Peyer's patch (tissue), 4 donors: Measurements from ENCODE around the gene PSMD13. TPM values are rescaled to one million over a fixed set of nuclear protein-coding genes. Genes with fewer than 3 reads are reported as not detected.

Source experiments
- DNase-seq, 3 donors: peaks; one replicate each; pipeline ENCODE4 v3.0.0-alpha.2; 2017 to 2019
- H3K27ac ChIP-seq, 4 donors: fragments of 200-600 bp; sonication (generic); one replicate each; pipeline ENCODE4 v1.5.1; 2016 to 2019
- H3K27me3 ChIP-seq, 2 donors: fragments of 200-600 bp; sonication (generic); one replicate each; pipeline ENCODE4 v1.5.1; 2019
- H3K36me3 ChIP-seq, 3 donors: fragments of 200-600 bp; sonication (generic); one replicate each; pipeline ENCODE4 v1.5.1; 2016 to 2019
- H3K4me1 ChIP-seq, 4 donors: fragments of 200-600 bp; sonication (generic); one replicate each; pipeline ENCODE4 v1.5.1; 2016 to 2019
- H3K4me3 ChIP-seq, 4 donors: fragments of 200-600 bp; sonication (generic); 1 replicate in 3 of 4; 2 replicates in 1 of 4; pipeline ENCODE4 v1.5.1; 2016 to 2019; ENCODE audit warnings: mild to moderate bottlenecking in 1 of 4
- H3K9me3 ChIP-seq, 4 donors: fragments of 200-600 bp; sonication (generic); one replicate each; pipeline ENCODE4 v1.5.1; 2016 to 2019; ENCODE audit warnings: mild to moderate bottlenecking in 1 of 4
- CTCF ChIP-seq, 6 experiments: fragments of 450-650 bp in 4 of 6; fragments of 200-600 bp in 2 of 6; sonication (generic) in 1 of 6; IDR thresholded peaks; one replicate each; pipeline ENCODE4 v1.5.1; 2017 to 2019; ENCODE audit warnings: antibody characterized with exemption in 6 of 6, mild to moderate bottlenecking in 3 of 6, moderate library complexity in 1 of 6
- POLR2A ChIP-seq, 2 donors: fragments of 450-650 bp; IDR thresholded peaks; one replicate each; pipeline ENCODE4 v1.5.1; 2017; ENCODE audit warnings: antibody characterized with exemption in 2 of 2, mild to moderate bottlenecking in 2 of 2, moderate library complexity in 2 of 2
- total RNA-seq, 4 donors: library from RNA; depleted of rRNA; stranded (reverse); fragments of >200 nt; gene quantifications; one replicate each; pipeline ENCODE4 v1.1.0, GENCODE V29; 2016

Gene PSMD13
- total RNA-seq, 4 donors from 2014 or later, result 74.5 to 125 (median 96.9) TPM

GRCh38 chr11:296171-297050 lies 59.6 kb downstream of the PSMD13 start:
- Histone ChIP-seq H3K4me1 (peaks cover 0 to 24% (median 5%) of the 10 kb centered on the region in 4 donors), H3K9me3 (no peaks in the 10 kb centered on the region), H3K27ac (peak overlapping the region in 2 of 4 donors; percentile 9 to 43), H3K27me3 (peaks cover 0 to 9% of the 10 kb centered on the region in 2 donors), H3K36me3 (peaks cover 0 to 21% (median 0%) of the 10 kb centered on the region in 3 donors), H3K4me3 (no peak overlapping the region)
- peak in 1 of 3 donors; percentile 45 for DNase-seq
- no peak for TF ChIP-seq CTCF (IDR thresholded peaks at IDR 0.05)
- TF ChIP-seq POLR2A (IDR thresholded peaks at IDR 0.05), result no peak

- Histone ChIP-seq H3K4me1 (peaks cover 0 to 24% (median 5%) of the 10 kb centered on the region in 4 donors), H3K9me3 (no peaks in the 10 kb centered on the region), H3K4me3 (no peak overlapping the region), H3K36me3 (peaks cover 0 to 21% (median 0%) of the 10 kb centered on the region in 3 donors), H3K27ac (peak overlapping the region in 2 of 4 donors; percentile 9 to 43), H3K27me3 (peaks cover 0 to 9% of the 10 kb centered on the region in 2 donors)
- TF ChIP-seq CTCF (IDR thresholded peaks at IDR 0.05), result no peak
- no peak for TF ChIP-seq POLR2A (IDR thresholded peaks at IDR 0.05)
- peak in 2 of 3 donors; percentile 50 to 52 for DNase-seq
Observed at GRCh38 chr11:297051-297585, 60.3 kb downstream of the PSMD13 start.

- Histone ChIP-seq H3K27me3 (peaks cover 0 to 9% of the 10 kb centered on the region in 2 donors), H3K27ac (peak overlapping the region in 2 of 4 donors; percentile 36 to 43), H3K36me3 (peaks cover 0 to 21% (median 0%) of the 10 kb centered on the region in 3 donors), H3K4me3 (no peak overlapping the region), H3K9me3 (no peaks in the 10 kb centered on the region), H3K4me1 (peaks cover 0 to 24% (median 5%) of the 10 kb centered on the region in 4 donors)
- peak; percentile 48 to 74 (median 55) for DNase-seq
- TF ChIP-seq CTCF (IDR thresholded peaks at IDR 0.05) (peak in 1 of 6 experiments; percentile 2), POLR2A (IDR thresholded peaks at IDR 0.05) (no peak)
Observed at GRCh38 chr11:297586-298405, 61.0 kb downstream of the PSMD13 start.

GRCh38 chr11:298406-299065 lies 61.8 kb downstream of the PSMD13 start:
- Histone ChIP-seq H3K9me3 (no peaks in the 10 kb centered on the region), H3K36me3 (peaks cover 0 to 14% (median 0%) of the 10 kb centered on the region in 3 donors), H3K4me3 (no peak overlapping the region), H3K27ac (peak overlapping the region in 2 of 4 donors; percentile 36 to 43), H3K4me1 (peaks cover 0 to 24% (median 5%) of the 10 kb centered on the region in 4 donors), H3K27me3 (peaks cover 0 to 9% of the 10 kb centered on the region in 2 donors)
- TF ChIP-seq POLR2A (IDR thresholded peaks at IDR 0.05) (no peak), CTCF (IDR thresholded peaks at IDR 0.05) (no peak)
- DNase-seq, result peak; percentile 43 to 62 (median 52)
